ENCODE results near the gene DMP1. TPM values are rescaled to one million over a fixed set of nuclear protein-coding genes. Genes with fewer than 3 reads are reported as not detected.
"Not testable (repeated sequence)": the region's sequence is repeated elsewhere in the genome, so short reads cannot be mapped to it uniquely, and the experiment has no call there.

DMP1 gene
- total RNA-seq, 1 donor from 2014 or later: not detected

GRCh38 chr4:87688316-87688715 is 38.2 kb downstream of the DMP1 start:
- DNase-seq: no peak

DNA sequence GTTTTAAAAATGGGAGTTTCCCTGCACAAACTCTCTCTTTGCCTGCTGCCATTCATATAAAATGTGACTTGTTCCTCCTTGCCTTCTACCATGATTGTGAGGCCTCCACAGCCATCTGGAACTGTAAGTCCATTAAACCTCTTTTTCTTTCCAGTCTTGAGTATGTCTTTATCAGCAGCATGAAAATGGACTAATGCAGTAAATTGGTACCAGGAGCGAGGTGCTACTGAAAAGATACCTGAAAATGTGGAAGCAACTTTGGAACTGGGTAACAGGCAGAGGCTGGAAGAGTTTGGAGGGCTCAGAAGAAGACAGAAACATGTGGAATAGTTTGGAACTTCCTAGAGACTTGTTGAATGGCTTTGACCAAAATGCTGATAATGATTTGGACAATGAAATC is 40.9 kb downstream of the DMP1 start:
- not testable (repeated sequence) for DNase-seq

DNA sequence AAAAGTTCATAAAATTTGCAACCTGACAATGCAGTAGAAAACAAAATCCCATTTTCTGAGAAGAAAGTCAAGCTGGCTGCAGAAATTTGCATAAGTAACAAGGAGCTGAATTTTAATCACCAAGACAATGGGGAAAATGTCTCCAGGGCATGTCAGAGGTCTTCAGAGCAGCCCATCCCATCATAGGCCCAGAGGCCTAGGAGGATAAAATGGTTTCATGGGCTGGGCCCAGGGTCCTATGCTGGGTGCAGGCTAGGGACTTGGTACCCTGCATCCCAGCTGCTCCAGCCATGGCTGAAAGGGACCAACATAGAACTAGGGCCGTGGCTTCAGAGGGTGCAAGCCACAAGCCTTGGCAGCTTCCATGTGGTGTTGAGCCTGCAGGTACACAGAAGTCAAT is 42.0 kb downstream of the DMP1 start:
- DNase-seq: not testable (repeated sequence)

DNA sequence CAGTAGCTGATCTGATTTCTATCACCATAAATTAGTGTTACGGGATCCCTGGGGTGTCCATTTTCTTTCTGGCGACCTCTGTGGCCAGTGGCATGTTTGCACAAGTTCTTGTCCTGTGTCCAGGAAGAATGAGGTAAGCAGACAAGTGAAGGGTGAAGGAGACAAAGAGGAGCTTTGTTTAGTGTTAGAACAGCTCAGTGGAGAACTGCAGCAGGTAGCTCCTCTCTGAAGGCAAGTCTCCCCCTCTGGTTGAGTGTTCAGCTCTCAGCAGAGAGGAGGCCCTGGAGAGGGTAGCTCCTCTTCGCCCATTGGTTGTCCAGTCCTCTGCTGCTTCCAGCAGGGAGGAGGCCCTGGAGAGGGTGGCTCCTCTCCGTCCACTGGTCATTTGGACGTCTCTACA is 47.2 kb downstream of the DMP1 start:
- DNase-seq: no peak

DNA sequence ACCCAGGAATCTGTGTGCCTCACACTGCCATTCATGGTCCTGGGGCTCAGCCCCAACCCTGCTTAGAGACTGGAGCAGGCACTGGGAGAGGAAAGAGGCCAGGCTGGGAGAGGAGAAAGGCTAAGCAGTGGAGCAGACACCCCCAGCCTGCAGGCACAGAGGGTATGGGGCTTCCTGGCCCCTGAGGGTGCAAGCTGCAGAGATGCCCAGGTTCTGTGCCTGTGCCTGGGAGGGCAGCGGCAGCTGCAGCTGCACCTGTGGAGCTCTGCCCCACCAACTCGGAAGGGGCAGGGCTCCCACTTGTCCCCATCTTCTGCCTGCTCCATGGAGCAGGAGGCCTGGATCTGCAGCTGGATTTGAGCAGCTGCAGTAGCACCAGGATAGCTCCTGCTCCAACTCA is 47.9 kb downstream of the DMP1 start:
- DNase-seq: no peak

DNA sequence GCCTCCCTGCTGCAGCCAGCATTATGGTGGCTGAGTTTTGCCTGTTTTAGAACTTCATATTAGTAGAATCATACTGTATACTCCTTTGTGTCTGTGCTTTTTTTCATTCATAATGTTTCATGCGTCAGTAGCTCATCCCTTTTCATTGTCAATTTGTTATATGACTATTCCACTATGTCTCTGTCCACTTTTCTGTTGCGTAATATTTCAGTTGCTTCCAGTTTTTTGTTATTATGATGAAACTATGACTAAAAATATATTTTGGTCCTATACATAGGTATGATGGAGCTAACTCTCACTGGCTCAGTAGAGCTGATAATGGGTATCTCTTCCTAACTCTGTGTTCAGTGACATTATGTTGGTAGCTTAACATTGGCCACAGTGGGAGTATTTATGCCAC is 48.3 kb downstream of the DMP1 start:
- no peak for DNase-seq

DNA sequence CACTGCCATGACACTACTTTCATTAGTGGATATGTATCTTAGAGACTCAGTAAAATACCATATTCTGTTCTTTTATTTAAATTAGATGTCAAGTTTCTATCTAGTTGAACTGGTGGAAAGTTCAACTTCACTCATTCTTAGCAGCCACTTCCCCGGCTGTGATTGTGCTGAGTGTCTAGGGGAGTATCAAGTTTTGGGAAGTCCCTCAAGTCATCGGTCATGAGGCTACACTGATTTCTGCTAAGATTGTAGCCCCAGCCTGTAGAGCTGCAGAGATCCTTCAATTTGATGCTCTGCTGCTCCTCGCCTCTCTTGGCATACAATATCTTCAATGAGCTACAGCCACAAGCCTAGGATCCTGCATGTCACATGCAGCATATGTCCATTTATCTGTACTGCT is 53.9 kb downstream of the DMP1 start:
- no peak for DNase-seq

DNA sequence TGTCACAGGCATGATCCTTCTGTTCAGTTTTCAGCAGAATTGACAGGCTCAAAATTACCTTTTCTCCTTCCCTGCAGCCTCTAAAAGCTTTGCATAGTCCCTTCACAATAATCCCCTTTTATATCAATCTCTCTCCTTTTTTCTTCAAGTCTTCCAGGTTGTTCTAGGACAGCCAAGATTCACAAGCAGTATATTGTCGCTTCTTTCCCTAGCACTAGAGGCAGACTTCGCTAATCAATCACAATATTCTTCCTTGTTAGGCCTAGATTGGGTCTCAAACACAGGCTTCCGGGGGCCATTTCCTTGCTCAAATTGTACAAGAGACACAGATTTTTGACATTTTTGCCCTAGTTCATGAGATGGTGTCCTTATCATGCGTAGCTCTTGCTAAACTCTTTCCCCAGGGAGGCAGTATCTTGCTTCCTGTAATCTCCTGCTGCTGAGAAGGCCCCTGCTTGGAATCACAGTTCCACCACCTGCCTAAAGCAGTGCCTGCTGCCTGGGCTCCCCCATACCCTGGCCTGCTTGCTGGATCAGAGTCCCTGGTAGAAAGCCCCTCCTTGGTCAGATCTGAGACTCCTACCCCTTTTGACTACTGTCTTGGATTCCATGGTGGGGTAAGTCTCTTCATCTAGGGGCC is 57.3 kb downstream of the DMP1 start:
- DNase-seq: no peak

Other genes starting within 250 kb of the DMP1 start
- 23.3 TPM for gene NUDT9, start 227.7 kb upstream of the DMP1 start, total RNA-seq
- gene SPARCL1, start 120.9 kb upstream of the DMP1 start, total RNA-seq: 395 TPM
- gene DSPP, start 41.8 kb upstream of the DMP1 start, total RNA-seq: not detected
- gene IBSP, start 149.3 kb downstream of the DMP1 start, total RNA-seq: not detected
- gene MEPE, start 182.7 kb downstream of the DMP1 start, total RNA-seq: not detected